NB4 (cell line): ENCODE data around the gene COL6A2.
"Not testable (repeated sequence)": the region's sequence is repeated elsewhere in the genome, so short reads cannot be mapped to it uniquely, and the experiment has no call there.

Experiments
- DNase-seq: peaks from one replicate; pipeline ENCODE4 v3.0.0; 2010; ENCODE audit warnings: low read depth
- H3K4me3 ChIP-seq: one replicate; pipeline ENCODE4 v1.5.1; 2011; ENCODE audit warnings: mild to moderate bottlenecking, low read depth, low read length, moderate library complexity
- CTCF ChIP-seq: IDR thresholded peaks from one replicate; pipeline ENCODE4 v1.5.1; 2012; ENCODE audit warnings: low read depth, low read length
- MAX ChIP-seq: IDR thresholded peaks from 2 replicates; pipeline ENCODE4 v1.6.1; 2011; ENCODE audit warnings: low read depth, low read length
- MYC ChIP-seq: IDR thresholded peaks from 2 replicates; pipeline ENCODE4 v1.6.1; 2011; ENCODE audit warnings: low read depth, low read length
- POLR2A ChIP-seq: IDR thresholded peaks from 2 replicates; pipeline ENCODE4 v1.6.1; 2011; ENCODE audit warnings: mild to moderate bottlenecking; ENCODE audit not compliant: insufficient read length; ENCODE audit errors: extremely low read depth

The COL6A2 gene

GRCh38 chr21:46168238-46168637 is 70.3 kb downstream of the COL6A2 start:
- DNase-seq, result no peak
- TF ChIP-seq CTCF (no peak), MYC (no peak)

DNA sequence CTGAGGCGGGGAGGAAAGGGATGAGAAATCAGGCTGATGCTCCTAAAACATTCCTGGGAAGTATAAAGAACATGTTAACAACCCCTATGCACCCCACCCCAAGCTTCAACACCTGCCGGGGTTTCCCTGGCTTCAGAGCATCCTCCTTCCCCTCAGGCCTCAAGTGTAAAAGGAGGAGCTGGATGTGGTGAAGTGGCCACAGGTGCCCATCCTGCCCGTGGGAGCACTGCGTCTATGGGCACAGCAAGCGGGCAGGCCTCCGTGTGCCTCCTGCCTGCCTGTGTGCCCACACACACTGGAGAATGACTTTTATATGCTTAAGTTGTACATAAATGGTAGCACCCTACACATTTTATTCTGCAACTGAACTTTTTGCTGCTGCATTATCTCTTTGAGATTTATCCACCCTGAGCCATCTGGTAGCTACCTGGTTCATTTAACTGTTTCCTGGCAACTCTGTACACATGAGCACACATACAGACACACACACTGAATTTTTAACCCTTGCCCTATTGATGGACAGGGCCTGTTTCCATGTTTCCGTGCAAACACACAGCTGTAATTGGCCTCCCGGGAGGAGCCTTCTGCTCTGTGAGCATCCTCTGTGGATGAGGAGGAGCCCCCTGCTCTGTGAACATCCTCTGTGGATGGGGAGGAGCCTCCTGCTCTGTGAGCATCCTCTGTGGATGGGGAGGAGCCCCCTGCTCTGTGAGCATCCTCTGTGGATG is 70.9 kb downstream of the COL6A2 start:
- TF ChIP-seq POLR2A (no peak), MYC (no peak), CTCF (no peak), MAX (no peak)
- DNase-seq, result no peak
- no peak overlapping the region for H3K4me3 ChIP-seq

More at GRCh38 chr21:46168238-46168637, 70.3 kb downstream of the COL6A2 start:
- no peak overlapping the region for H3K4me3 ChIP-seq

- not testable (repeated sequence) for DNase-seq, H3K4me3 ChIP-seq
Observed at GRCh38 chr21:46170436-46171193, 72.7 kb downstream of the COL6A2 start.

DNA sequence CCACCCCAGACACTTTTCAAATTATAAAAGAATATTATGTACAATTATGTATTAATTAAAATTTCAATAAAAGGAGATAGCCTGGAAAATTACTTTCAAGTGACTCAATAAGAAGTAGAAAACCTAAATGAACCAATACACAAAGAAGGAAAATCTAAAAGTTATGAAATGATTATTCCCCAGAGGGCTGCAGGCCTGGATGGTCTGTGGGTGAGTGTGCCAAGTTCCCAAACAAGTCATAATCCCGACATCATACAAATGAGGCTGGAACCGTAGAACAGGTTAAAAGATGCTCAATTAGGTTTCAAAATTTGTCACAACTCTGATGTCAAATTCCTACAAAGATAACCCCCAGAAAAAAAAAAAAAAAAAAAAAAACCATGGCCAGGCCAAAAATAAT is 73.7 kb downstream of the COL6A2 start:
- no peak for DNase-seq
- no peak for TF ChIP-seq MAX
- TF ChIP-seq POLR2A, result no peak
- TF ChIP-seq CTCF, result no peak
- TF ChIP-seq MYC, result no peak
- H3K4me3 ChIP-seq, result no peak overlapping the region

GRCh38 chr21:46171996-46172862 is 74.3 kb downstream of the COL6A2 start:
- H3K4me3 ChIP-seq, result no peak overlapping the region
- DNase-seq, result no peak

More at GRCh38 chr21:46171996-46172862, 74.3 kb downstream of the COL6A2 start:
- TF ChIP-seq MYC (no peak), MAX (no peak), CTCF (no peak), POLR2A (no peak)
